ENCODE measurements around the gene CYP4F22. TPM values are rescaled to one million over a fixed set of nuclear protein-coding genes. Genes with fewer than 3 reads are reported as not detected.

The CYP4F22 gene
- total and polyA plus RNA-seq, 2 donors from 2014 or later: 0.09 TPM; not detected in 1

DNA sequence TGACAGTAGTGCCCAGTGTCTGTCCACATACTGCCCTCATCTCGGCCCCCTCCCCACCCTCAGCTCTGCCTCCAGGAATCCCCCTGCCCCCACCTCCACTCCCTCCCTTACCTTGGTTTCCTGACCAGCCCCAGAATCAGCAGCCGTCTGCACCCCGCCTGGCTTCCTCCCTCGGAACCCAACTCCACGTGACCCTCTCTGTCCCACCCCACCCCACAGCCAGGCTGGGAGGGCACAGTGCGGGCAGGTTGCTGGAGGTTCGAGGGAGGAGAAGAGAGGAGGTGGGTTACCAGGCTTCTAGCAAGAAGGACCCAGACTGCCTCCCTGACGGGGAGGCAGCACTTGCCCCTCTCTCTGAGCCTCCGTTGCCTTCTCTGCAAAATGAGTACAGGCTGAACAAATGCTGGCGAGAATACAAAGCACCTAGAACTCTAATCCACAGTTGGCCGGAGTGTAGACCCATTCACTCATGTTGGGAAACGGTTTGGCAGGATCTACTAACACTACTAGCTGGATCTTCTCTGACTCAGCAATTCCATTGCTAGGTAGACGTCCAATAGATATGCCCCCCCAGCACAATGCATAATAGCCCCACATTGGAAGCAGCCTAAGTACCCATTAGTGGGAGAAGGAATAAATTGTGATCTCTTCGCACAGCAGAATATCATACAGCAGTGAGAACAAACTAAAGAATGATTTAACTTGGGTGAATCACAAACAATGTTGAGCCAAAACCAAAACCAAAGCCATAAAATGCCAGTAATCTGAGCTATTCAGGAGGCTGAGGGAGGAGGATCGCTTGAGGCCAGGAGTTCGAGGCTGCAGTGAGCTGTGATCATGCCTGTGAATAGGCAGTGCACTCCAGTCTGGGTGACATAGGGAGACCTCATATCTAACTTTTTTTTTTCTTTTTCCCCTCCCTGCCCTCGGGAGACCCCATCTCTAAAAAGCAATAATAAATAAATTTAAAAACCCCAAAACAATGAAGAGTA is 43.6 kb upstream of the CYP4F22 start, which contains the start of gene RASAL3:
TSS of gene RASAL3 (minus strand) at position 151 of the 992 bp plus-strand sequence. CDS start 186 bp downstream, outside the sequence.
- intact Hi-C loops (cut with DNase I): no loop called here
- H3K4me1 ChIP-seq (ENCODE audit: control insufficient read depth in 2 of 3, insufficient read depth in 2 of 3, low read depth in 1 of 3, low read length in 3 of 3): peaks cover 0 to 1% (median 0%) of the 10 kb centered on the region in 3 donors
- H3K27ac ChIP-seq (ENCODE audit: low read depth in 2 of 2, low read length in 2 of 2): peak within 1 kb of the TSS in 1 of 2 donors; percentile 53
- no peaks in the 10 kb centered on the region for H3K36me3 ChIP-seq (ENCODE audit: control insufficient read depth in 2 of 3, insufficient read depth in 3 of 3, low read length in 3 of 3)
- FAIRE-seq (no peak), DNase-seq (peak in 1 of 5 donors; percentile 72)
- peaks cover 6% of the 10 kb centered on the region for H3K27me3 ChIP-seq (ENCODE audit: control insufficient read depth, insufficient read depth, low read length)
- TF ChIP-seq, protein P1, sequence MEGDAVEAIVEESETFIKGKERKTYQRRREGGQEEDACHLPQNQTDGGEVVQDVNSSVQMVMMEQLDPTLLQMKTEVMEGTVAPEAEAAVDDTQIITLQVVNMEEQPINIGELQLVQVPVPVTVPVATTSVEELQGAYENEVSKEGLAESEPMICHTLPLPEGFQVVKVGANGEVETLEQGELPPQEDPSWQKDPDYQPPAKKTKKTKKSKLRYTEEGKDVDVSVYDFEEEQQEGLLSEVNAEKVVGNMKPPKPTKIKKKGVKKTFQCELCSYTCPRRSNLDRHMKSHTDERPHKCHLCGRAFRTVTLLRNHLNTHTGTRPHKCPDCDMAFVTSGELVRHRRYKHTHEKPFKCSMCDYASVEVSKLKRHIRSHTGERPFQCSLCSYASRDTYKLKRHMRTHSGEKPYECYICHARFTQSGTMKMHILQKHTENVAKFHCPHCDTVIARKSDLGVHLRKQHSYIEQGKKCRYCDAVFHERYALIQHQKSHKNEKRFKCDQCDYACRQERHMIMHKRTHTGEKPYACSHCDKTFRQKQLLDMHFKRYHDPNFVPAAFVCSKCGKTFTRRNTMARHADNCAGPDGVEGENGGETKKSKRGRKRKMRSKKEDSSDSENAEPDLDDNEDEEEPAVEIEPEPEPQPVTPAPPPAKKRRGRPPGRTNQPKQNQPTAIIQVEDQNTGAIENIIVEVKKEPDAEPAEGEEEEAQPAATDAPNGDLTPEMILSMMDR (IDR thresholded peaks at IDR 0.05; ENCODE audit: borderline replicate concordance, extremely low read depth, insufficient read depth): no peak
- H3K9me3 ChIP-seq (ENCODE audit: control insufficient read depth in 2 of 3, insufficient read depth in 1 of 3, low read length in 3 of 3): no peaks in the 10 kb centered on the region
- peak within 1 kb of the TSS in 1 of 3 donors; percentile 17 for H3K4me3 ChIP-seq (ENCODE audit: low read length in 3 of 3)
- H3K9ac ChIP-seq (ENCODE audit: low read length in 3 of 3): no peak within 1 kb of the TSS

DNA sequence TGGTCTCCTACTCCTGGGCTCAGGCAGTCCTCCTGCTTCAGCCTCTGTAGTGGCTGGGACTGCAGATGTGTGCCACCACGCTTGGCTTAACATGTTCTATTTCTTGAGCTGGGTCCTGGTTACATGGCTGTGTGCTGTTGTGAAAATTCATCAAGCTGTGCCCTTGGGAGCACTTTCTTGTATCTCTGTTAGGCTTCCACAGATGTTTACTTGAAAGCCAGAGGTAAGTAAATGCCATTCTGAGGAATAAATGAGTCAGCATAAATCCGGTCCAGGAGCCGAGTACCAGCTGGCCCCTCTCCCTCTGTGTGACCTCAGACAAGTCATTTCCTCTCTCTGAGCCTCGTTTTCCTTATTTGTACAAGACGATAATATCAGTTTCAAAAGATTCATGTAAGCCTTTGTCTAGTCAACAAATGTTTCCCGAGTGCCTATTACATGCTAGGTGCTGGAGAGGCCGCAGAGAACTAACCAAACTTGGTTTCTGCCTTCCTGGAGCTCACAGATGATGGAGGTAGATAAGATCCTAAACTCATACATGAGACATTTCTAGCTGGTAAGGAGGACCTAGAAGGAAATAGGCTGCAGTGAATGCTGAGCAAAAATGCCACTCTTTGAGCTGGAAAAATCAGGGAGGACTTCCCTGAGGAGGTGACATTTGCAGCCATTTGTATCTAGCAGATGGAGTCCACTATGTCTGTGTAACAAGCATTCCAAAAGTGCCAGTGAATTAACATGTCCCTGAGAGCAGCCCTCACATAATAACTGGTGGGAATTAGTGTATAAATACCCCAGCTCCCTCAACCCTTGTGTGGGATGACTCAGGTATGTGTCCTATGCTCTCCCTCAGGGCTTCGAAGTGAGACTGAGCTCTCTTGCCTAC is 41.2 kb upstream of the CYP4F22 start:
- FAIRE-seq: no peak
- Histone ChIP-seq H3K36me3 (ENCODE audit: control insufficient read depth in 2 of 3, insufficient read depth in 3 of 3, low read length in 3 of 3) (no peaks in the 10 kb centered on the region), H3K4me1 (ENCODE audit: control insufficient read depth in 2 of 3, insufficient read depth in 2 of 3, low read depth in 1 of 3, low read length in 3 of 3) (peaks cover 0 to 4% (median 0%) of the 10 kb centered on the region in 3 donors), H3K4me3 (ENCODE audit: low read length in 3 of 3) (no peak overlapping the region), H3K27me3 (ENCODE audit: control insufficient read depth, insufficient read depth, low read length) (peaks cover 6% of the 10 kb centered on the region), H3K9ac (ENCODE audit: low read length in 3 of 3) (no peak overlapping the region), H3K27ac (ENCODE audit: low read depth in 2 of 2, low read length in 2 of 2) (no peak overlapping the region), H3K9me3 (ENCODE audit: control insufficient read depth in 2 of 3, insufficient read depth in 1 of 3, low read length in 3 of 3) (no peaks in the 10 kb centered on the region)
- peak in 1 of 5 donors; percentile 29 for DNase-seq
- TF ChIP-seq, protein P1 (IDR thresholded peaks at IDR 0.05; ENCODE audit: borderline replicate concordance, extremely low read depth, insufficient read depth): no peak
- intact Hi-C loops (cut with DNase I): no loop called here

DNA sequence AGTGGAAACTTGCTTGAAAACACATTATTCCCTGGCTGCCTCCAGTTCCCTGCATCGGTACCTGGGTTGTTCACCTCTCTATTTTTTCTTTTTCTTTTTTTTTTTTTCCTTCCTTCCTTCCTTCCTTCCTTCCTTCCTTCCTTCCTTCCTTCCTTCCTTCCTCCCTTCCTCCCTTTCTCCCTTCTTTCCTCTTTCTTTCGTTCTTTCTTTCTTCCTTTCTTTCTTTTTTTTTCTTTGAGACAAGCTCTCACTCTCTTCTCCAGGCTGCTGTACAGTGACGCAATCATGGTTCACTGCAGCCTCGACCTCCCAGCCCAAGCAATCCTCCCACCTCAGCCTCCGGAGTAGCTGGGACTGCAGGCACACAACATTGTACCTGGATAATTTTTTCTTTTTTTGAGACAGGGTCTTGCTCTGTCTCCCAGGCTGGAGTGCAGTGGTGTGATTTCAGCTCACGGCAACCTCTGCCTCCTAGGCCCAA is 40.6 kb upstream of the CYP4F22 start:
- DNase-seq: peak in 1 of 5 donors; percentile 23

More for the DNA sequence above, 40.6 kb upstream of the CYP4F22 start:
- Histone ChIP-seq H3K4me1 (ENCODE audit: control insufficient read depth in 2 of 3, insufficient read depth in 2 of 3, low read depth in 1 of 3, low read length in 3 of 3) (peaks cover 0 to 4% (median 0%) of the 10 kb centered on the region in 3 donors), H3K27ac (ENCODE audit: low read depth in 2 of 2, low read length in 2 of 2) (no peak overlapping the region), H3K27me3 (ENCODE audit: control insufficient read depth, insufficient read depth, low read length) (peaks cover 6% of the 10 kb centered on the region), H3K4me3 (ENCODE audit: low read length in 3 of 3) (no peak overlapping the region), H3K9ac (ENCODE audit: low read length in 3 of 3) (no peak overlapping the region), H3K9me3 (ENCODE audit: control insufficient read depth in 2 of 3, insufficient read depth in 1 of 3, low read length in 3 of 3) (no peaks in the 10 kb centered on the region), H3K36me3 (ENCODE audit: control insufficient read depth in 2 of 3, insufficient read depth in 3 of 3, low read length in 3 of 3) (no peaks in the 10 kb centered on the region)
- TF ChIP-seq, protein P1 (IDR thresholded peaks at IDR 0.05; ENCODE audit: borderline replicate concordance, extremely low read depth, insufficient read depth): no peak
- intact Hi-C loops (cut with DNase I): no loop called here
- FAIRE-seq: no peak
